Amniotic stem cell (primary cell): ENCODE results near the gene MFSD1.

Experiments
- DNase-seq: peaks from one replicate; lab custom pipeline; 2025; lab: John Stamatoyannopoulos, UW

MFSD1 gene

DNA sequence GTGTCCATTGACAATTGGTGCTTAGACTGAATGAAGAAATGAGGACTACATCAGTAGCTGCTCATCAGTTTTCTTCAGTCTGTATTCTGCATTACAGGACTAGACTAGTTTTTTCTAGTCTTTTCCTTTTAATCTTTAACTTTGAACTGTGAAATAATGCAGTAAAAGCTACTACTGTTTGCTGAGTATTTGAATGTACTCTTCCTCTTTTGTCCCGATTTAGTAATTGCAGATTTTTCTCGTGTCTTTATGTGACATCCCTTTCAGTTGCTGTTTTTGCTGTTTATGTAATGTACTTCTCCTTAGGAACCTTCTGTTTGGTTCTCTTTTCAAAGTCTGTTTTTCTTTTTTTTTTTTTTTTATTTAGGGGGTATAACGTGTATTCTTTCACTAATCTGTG is 17.4 kb downstream of the MFSD1 start:
- no peak for DNase-seq

DNA sequence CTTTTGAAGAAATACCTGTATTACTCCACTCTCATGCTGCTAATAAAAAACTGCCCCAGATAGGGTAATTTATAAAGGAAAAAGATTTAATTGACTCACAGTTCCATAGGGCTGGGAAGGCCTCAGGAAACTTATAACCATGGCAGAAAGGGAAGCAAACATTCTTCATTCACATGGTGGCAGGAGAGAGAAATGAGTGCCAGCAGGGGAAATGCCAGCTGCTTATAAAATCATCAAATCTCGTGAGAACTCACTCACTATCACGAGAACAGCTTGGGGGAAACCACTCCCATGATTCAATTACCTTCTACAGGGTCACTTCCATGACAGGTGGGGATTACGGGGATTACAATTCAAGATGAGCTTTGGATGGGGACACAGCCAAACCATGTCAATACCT is 18.7 kb downstream of the MFSD1 start:
- no peak for DNase-seq

DNA sequence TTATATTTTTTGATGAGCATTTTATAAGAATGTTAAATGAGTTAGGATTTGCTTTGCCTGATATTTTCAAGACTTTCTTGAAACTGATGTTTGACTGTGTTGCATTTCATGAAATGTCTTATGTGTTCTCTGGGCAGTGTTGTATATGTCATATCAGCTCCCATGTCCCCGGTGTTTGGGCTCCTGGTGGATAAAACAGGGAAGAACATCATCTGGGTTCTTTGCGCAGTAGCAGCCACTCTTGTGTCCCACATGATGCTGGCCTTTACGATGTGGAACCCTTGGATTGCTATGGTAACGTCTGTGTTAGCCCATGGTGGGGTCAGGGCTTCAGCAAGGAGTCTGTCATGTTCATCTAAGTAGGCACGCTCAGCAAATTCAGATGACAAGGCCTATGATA is 20.0 kb downstream of the MFSD1 start:
- DNase-seq = no peak

- DNase-seq = no peak
Measured at GRCh38 chr3:158823426-158823825, 21.6 kb downstream of the MFSD1 start.

DNA sequence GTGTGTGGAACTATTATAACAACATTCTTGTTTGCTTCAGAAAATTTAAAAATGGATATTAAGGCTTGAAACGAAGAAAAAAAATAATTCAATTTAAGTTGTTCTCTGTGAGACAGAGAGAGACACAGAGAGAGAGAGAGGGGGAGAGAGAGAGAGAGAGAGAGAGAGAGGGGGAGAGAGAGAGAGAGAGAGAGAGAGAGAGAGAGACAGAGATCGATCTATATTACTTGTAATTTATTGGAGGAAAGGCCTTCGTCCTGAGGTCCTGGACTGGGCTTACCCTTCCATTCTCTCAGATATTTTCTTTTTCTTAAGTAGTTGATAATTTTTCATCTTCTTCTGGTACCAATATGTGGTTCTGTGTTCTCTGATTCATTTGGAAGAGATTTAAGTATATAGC is 25.9 kb downstream of the MFSD1 start:
- no peak for DNase-seq

DNA sequence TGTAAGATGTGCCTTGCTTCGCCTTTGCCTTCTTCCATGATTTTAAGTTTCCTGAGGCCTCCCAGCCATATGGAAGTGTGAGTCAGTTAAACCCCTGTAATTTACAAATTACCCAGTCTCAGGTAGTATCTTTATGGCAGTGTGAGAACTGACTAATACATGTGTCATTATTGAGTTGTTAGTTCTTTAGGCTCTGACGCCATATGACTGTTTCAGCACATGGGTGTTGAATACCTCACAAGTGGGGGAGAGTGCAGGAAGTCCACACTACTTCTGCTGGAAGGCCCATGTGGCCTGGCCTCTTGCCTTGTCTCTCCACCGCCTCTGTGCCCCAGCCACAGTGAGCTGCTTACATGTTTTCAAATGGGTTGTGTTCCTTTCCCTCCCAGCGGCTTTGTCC is 28.5 kb downstream of the MFSD1 start:
- DNase-seq = no peak

- DNase-seq = no peak
Measured at GRCh38 chr3:158831861-158832260, 30.0 kb downstream of the MFSD1 start.

DNA sequence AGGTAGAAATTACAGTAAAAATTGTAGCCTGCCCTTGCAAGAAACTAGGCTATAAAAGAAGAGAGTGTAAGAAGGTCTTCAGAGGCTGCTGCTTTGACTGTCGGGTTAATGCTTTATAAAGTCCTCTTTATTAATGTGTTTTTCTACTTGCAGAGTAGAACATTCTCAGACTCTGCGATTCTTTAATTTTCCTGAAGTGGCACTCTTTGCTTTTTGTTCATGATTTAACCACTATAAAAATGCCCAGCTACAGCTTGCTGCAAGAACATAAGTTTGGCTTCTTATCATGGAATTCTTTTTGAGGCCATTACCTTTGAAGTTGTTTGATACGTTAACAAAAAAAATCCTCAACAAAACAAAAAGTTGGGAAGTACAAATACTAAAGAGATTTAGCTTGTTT is 33.8 kb downstream of the MFSD1 start:
- DNase-seq = no peak

DNA sequence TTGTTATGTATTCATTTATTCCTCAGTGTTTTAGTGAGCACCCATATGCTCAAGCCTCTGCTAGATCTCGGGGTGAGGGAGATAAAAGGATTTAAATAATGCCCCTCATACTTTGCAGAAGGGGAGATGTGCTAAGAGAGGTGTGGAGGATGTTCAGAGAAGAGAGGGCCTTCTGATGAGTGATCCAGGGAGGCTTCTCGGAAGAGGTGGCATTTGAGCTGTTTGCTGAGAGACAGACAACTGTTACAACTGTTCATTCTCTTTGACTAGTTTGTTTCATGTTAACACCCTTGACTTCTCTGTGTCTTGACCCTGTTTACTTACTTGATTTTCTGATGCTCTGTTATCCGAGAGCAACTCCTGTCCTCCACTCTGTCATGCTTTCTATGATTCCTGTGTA is 34.5 kb downstream of the MFSD1 start:
- no peak for DNase-seq

GRCh38 chr3:158837240-158837639 is 35.4 kb downstream of the MFSD1 start:
- no peak for DNase-seq

GRCh38 chr3:158839966-158840365 is 38.1 kb downstream of the MFSD1 start:
- DNase-seq = no peak

DNA sequence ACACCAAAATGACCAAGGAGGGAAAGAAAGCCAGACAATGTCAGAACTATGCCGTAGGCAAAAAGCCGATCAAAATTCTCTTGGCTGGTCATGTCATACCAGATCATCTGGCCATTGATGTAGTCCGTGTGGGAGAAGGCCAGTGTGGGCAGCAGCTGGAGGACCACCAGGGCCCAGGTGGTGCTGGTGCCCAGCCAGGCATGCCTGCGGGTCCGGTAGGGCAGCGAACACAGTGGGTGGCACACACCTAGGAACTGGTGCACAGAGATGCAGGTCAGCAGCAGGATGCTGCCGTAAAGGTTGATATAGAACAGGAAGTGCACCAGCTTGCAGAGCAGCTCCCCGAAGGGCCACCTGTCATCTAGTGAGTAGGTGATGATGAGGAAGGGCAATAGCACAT is 39.5 kb downstream of the MFSD1 start:
- no peak for DNase-seq

GRCh38 chr3:158842976-158843375 is 41.1 kb downstream of the MFSD1 start:
- no peak for DNase-seq

DNA sequence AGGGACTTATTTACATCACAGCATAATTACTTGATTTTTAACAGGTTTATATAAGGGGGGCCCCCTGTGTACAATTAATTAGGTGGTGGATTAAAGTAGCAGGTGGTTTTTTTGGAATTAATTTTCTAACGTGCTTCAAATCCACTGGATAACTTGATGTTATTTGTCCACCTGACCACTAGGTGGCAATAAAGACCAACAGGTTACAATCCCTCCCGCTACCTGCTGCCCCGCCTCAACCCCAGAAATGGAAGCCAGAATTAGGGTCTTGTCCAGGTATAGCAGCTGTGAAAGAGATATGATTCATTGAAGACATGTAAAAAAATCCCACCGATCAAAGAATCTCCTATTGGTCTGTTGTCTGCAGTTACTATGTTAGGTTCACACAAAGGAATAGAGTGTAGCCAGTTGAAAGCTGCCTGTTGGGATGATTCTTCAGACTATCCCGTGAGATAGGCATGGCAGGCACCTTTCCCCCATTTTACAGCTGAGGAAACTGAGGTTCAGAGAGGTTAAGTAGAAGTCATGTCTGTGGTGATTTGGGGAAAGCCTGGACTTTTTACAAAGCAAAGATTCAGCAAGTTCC is 44.0 kb downstream of the MFSD1 start:
- DNase-seq = peak; percentile 1

DNA sequence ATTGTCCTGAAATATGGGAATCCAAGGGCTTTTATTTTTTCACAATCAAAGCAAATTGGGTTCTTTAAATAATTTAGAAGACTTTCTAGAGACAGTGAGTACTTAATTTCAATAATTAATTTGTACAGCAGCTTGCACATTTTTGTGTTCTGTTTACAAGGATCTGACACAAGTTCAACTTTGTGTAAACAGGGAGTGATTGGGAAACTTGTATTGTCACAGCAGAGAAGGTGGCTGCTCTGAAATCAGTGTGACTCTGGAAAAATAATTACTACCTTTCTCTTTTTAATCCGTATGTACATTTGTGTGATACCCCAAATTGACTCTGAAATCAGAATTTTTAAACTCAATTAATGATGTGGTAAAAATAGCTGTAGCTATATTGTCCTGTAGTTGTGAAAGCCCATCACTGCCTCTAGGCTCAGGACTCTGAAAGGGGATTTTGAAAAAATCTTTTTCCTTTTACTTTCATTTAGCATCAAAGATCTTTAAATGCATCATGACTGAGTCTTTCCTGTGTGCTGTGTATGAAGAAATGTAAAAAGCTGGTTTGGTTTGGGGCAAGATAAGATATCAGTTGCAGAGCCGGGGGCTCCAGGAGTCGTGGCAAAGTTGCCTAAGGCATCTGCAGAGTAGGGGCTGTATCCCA is 45.1 kb downstream of the MFSD1 start:
- DNase-seq = no peak

GRCh38 chr3:158847452-158847821 is 45.6 kb downstream of the MFSD1 start:
- no peak for DNase-seq

GRCh38 chr3:158847885-158848284 is 46.0 kb downstream of the MFSD1 start:
- no peak for DNase-seq

DNA sequence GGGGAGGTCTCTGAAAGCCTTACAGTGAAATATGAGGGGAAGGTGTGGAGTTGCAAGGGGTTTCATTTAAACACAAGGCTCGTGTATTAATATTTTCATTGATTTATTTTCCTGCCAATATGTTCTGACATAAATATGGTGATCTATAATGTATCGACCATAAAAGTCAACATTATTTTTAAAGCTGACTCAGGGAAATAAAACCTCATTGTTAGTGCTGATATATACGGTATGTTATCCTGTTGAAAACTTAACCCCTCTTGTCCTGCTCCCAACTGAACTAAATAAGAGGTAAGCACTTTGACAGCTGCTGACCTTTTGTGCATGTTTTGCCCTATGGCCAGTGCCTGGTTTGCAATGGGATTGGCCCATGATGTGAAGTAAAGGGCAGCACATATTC is 47.9 kb downstream of the MFSD1 start:
- DNase-seq = no peak

GRCh38 chr3:158859362-158859761 is 57.5 kb downstream of the MFSD1 start:
- no peak for DNase-seq

DNA sequence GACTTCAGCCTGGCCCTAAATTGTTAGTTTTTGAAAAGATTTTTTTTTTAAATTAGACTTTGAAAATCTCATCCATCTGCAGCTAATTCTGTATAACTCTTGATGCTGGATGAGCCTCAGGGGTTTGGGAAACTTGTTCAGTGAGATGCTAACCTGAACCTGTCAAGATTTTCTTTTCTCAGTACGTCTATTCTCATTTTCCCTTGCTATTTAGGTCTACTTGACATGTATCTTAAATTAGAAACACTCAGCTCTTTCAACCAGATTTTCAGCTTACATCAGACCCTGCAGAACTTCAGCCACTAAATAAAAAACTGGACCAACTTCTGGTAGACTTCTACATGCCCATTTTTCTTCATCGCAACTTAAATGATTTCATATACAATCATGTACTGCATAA is 61.4 kb downstream of the MFSD1 start:
- DNase-seq = no peak

- no peak for DNase-seq
Measured at GRCh38 chr3:158864492-158864891, 62.6 kb downstream of the MFSD1 start.

DNA sequence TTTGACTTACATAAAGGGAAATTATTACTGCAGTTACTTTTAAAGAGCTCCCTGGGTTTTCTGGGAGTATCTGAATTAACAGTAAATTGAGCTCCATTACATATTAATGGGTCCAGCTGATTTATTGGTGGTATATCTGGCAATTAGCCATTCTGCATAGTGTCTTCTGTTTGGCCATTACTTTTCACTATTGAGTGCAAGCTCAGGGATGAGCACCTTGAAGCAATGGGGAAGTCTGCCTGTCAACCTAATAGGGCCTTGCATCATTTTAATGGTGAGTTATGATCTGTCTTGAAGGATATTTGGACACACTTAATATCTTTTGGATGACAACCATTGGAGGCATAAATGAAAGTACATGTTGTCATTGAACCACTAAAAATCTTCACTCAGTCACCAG is 73.8 kb downstream of the MFSD1 start:
- no peak for DNase-seq
